Small intestine (tissue), 7 donors: ENCODE measurements around the gene OCA2. TPM values are rescaled to one million over a fixed set of nuclear protein-coding genes. Genes with fewer than 3 reads are reported as not detected.

Experiments
- DNase-seq, 2 donors: peaks; one replicate each; pipeline versions ENCODE4 v3.0.0 to v3.0.0-alpha.2; 2013
- FAIRE-seq: peaks from 2 replicates; lab custom pipeline; 2012; peaks lifted over from hg19 to GRCh38; lab: Jason Lieb, UNC
- H3K27ac ChIP-seq, 3 donors: one replicate each; pipeline ENCODE4 v1.5.1; 2013; ENCODE audit warnings: low read length in 2 of 3, mild to moderate bottlenecking in 2 of 3, control low read depth in 1 of 3, inconsistent platforms in 1 of 3, low read depth in 1 of 3, moderate library complexity in 1 of 3
- H3K27me3 ChIP-seq, 3 donors: one replicate each; pipeline ENCODE4 v1.6.1; 2013; ENCODE audit warnings: low read length in 3 of 3, inconsistent platforms in 1 of 3; ENCODE audit not compliant: control insufficient read depth in 3 of 3, insufficient read depth in 3 of 3
- H3K36me3 ChIP-seq, 3 donors: one replicate each; pipeline ENCODE4 v1.6.1; 2013; ENCODE audit warnings: low read length in 3 of 3, inconsistent platforms in 1 of 3, low read depth in 1 of 3, mild to moderate bottlenecking in 1 of 3, moderate library complexity in 1 of 3; ENCODE audit not compliant: control insufficient read depth in 3 of 3, insufficient read depth in 2 of 3
- H3K4me1 ChIP-seq, 3 donors: one replicate each; pipeline ENCODE4 v1.6.1; 2013; ENCODE audit warnings: low read length in 2 of 3, inconsistent platforms in 1 of 3, low read depth in 1 of 3, mild to moderate bottlenecking in 1 of 3, moderate library complexity in 1 of 3; ENCODE audit not compliant: control insufficient read depth in 3 of 3, insufficient read depth in 2 of 3
- H3K4me3 ChIP-seq, 3 donors: one replicate each; pipeline ENCODE4 v1.5.1; 2013; ENCODE audit warnings: low read length in 3 of 3, control low read depth in 1 of 3, inconsistent platforms in 1 of 3, low read depth in 1 of 3, mild to moderate bottlenecking in 1 of 3, moderate library complexity in 1 of 3
- H3K9me3 ChIP-seq, 2 donors: one replicate each; pipeline ENCODE4 v1.6.1; 2013; ENCODE audit warnings: low read depth in 1 of 2, low read length in 1 of 2; ENCODE audit not compliant: control insufficient read depth in 2 of 2, insufficient read depth in 1 of 2
- WGBS, 3 donors: extraction: QIAGEN DNeasy Blood & Tissue Kit; methylation state at CpG; one replicate each; pipeline ENCODE4 v1.1.7; 2013; 5-methylcytosine and 5-hydroxymethylcytosine counted together
- polyA plus RNA-seq, 4 donors: library from polyadenylated mRNA; stranded (reverse) in 3 of 4; unstranded in 1 of 4; fragments of 200-250 nt in 3 of 4; fragments of 120-200 nt in 1 of 4; gene quantifications; one replicate each; pipeline versions ENCODE4 v1.2.1 to v1.2.3, GENCODE V29; 2013
- donor health status: healthy with polysubstance abuse.
- donor health status: control.
- donor health status: control.
- donor health status: Bipolar disorder and iron deficiency.
- donor health status: healthy.

The OCA2 gene
- polyA plus RNA-seq, 4 donors = 0.07 to 5.9 TPM; not detected in 2

DNA sequence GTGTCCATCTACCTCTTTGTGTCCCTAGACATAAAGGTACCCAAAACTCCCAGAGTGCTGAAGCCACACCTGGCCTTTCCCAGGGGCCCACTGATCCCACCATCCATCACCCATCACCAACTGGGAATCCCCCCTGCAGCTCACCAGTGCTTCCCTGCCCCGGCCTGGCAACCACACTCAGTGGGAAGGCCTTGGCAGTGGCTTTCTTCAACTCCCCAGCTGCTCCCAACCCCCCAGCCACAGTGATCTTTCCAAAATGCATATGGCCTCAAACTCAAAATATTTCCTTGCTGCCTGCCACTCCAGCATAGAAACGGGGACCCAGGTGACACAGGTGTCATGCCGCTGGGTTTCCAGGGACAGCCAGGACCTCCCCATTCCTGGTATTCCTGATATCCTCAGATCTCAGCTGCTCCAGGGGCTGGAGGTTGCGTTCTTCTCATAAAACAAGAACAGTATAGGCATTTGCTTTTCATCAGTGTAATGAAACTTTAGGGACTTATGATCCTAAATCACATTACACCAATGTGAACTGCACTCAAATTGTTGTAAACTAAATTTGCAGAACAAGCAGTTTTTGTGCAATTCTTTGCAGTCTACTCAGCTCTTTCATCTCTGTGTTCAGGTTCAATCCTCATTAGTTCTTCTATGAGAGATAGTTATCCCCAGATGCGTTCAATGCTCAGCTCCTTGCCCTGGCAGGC is 1.3 kb downstream of the OCA2 start:
- DNase-seq (no peak), FAIRE-seq (no peak)
- H3K36me3 ChIP-seq = no peaks in the 10 kb centered on the region
- WGBS, 3 donors = 76 to 80% (median 79%) methylated on average over 5 of the region's 5 CpGs
- H3K4me1 ChIP-seq = peaks cover 0 to 21% (median 0%) of the 10 kb centered on the region in 3 donors
- H3K27ac ChIP-seq = no peak overlapping the region
- H3K9me3 ChIP-seq = no peaks in the 10 kb centered on the region
- H3K27me3 ChIP-seq = peaks cover 4 to 46% (median 22%) of the 10 kb centered on the region in 3 donors
- no peak overlapping the region for H3K4me3 ChIP-seq

DNA sequence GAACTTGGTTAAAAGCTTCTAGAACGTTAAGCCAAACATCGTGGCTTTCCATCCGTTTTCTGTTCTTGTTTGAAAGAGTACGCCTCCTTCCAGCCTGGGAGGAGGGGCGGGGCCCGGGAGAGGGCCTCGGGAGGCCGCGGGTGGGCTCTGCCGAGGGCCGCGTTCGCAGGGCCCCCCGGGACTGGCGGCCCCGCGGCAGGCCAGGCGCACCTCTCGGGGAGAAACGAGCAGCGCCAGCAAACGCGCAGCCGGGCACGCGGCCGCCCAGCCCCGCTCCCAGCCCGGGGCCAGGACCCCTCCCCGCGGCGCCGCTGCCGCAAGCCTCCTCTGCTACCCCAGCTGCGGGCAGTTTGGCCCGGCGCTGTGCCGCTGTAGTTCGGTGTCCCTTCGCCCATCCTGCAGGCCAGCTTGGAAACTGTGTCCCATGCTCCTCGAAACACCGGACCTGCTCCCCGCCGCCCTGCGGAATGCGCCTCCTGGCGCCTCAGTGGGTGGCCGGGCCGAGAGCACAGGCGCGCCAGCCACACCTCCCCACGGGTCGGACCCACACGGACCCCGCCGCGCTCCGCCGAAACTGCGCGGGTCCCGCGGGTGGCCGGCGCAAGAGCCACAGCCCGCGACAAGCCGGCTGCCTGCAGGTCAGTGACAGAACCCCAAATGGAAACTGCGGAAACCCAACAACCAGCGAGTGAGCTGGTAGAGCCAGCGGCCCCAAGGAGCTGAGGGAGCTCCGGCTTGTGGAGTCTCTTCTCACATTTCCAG is 2.3 kb downstream of the OCA2 start:
- Histone ChIP-seq H3K9me3 (no peaks in the 10 kb centered on the region), H3K27me3 (peaks cover 4 to 46% (median 18%) of the 10 kb centered on the region in 3 donors), H3K27ac (peak overlapping the region in 1 of 3 donors; percentile 59), H3K4me1 (peaks cover 0 to 21% (median 0%) of the 10 kb centered on the region in 3 donors), H3K4me3 (peak overlapping the region in 2 of 3 donors; percentile 47 to 63), H3K36me3 (no peaks in the 10 kb centered on the region)
- FAIRE-seq (no peak), DNase-seq (peak in 1 of 2 donors; percentile 72)
- 3 to 5% (median 5%) methylated on average over 37 to 72 of the region's 72 CpGs for WGBS, 3 donors

DNA sequence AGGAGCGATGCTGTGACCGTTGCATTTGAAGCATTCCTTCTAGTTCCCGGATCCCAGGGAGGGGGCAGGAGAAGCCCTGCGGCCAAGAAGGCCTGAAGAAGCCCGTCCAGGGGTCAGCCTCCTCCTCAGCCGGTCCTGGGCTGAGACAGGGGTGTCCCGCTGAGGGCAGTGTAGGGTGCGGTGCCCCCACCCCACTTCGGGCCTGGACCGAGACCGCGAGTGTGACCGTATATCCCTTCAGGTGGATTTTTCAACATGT is 2.8 kb downstream of the OCA2 start:
- FAIRE-seq (no peak), DNase-seq (no peak)
- Histone ChIP-seq H3K9me3 (peaks cover 0 to 2% of the 10 kb centered on the region in 2 donors), H3K27ac (peak overlapping the region in 1 of 3 donors; percentile 59), H3K4me3 (peak overlapping the region in 2 of 3 donors; percentile 47 to 63), H3K36me3 (no peaks in the 10 kb centered on the region), H3K4me1 (peaks cover 0 to 21% (median 0%) of the 10 kb centered on the region in 3 donors), H3K27me3 (peaks cover 4 to 46% (median 18%) of the 10 kb centered on the region in 3 donors)
- 1 to 3% (median 1%) methylated on average over 13 of the region's 13 CpGs for WGBS, 3 donors

DNA sequence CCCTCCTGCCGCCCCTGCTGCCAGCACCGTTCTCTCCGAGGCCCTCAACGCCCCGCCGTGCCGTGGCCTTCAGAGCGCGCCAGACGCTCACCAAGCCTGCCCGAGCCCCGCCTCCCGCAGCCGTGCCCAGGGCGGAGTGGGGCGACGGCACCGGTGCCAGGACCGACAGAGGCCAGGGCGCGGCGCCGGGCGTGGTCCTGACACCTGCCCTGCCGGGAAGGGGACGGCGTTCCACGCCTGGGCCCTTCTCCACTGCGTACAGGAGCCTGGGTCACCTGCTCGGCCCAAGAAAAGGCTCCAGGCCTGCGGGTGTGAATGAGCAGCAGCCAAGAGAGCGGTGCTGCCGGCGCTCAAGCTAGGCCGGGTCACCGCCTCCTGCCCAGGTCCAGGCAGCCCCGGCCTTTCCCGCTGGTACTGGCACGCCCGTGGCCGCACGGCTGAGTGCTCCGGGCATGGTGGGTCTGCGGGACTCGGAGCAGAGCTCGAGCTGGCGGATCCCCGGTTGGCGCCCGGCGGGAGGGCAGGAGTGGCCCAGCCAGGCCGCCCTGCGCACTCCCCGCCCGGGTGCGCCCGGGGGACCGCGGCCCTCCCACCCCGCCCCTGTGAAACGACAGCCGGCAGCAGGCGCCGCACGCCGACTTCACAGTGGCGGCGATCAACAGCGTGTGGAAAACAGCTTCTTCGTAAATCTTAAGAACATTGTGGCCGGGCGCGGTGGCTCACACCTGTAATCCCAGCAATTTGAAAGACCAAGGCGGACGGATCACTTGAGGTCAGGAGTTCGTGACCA is 4.2 kb downstream of the OCA2 start:
- DNase-seq = peak; percentile 88 to 89
- H3K4me1 ChIP-seq = peaks cover 0 to 21% (median 0%) of the 10 kb centered on the region in 3 donors
- peak overlapping the region; percentile 42 to 94 (median 82) for H3K27ac ChIP-seq
- H3K36me3 ChIP-seq = no peaks in the 10 kb centered on the region
- 1 to 4% (median 4%) methylated on average over 65 to 76 of the region's 76 CpGs for WGBS, 3 donors
- H3K4me3 ChIP-seq = peak overlapping the region in 2 of 3 donors; percentile 47 to 63
- FAIRE-seq = no peak
- H3K27me3 ChIP-seq = peaks cover 4 to 37% (median 15%) of the 10 kb centered on the region in 3 donors
- peaks cover 0 to 2% of the 10 kb centered on the region in 2 donors for H3K9me3 ChIP-seq

DNA sequence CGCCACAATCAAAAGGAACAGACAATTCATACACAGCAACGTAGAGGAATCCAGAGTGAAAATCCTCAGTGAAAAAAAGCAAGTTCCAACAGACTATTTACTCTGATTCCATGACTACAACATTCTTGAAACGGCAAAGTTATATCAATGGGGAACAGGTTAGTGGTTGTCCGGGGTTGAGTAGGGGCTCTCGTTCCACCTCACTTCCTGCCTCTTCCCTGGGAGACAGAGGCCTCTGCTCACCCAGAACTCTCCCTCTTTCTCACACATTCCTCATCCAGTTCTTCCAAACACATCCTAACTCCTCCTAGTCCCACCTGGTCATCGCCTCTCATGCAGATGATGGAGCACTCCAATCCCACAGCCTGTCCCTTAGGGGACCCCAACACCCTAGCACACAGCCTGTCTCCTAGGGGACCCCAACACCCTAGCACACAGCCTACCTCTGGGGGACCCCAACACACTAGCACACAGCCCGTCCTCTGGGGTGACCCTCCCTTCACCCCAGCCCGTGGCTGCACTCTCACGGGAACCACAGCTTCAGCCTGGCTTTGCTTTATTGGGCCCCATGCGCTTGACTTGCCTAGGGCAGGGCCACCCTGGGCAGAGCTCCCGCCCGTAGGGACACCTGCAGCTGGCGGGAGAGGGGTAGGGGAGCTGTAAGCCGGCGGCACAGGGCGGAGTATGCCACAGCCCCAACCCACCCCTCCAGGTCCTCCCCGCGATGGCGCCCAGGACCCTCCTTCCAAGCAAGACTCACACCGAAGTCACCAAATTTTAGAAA is 5.2 kb downstream of the OCA2 start:
- peaks cover 0 to 15% (median 0%) of the 10 kb centered on the region in 3 donors for H3K4me1 ChIP-seq
- peaks cover 4 to 36% (median 11%) of the 10 kb centered on the region in 3 donors for H3K27me3 ChIP-seq
- WGBS, 3 donors = 28 to 54% (median 35%) methylated on average over 20 of the region's 20 CpGs
- FAIRE-seq (no peak), DNase-seq (peak in 1 of 2 donors; percentile 47)
- no peak overlapping the region for H3K4me3 ChIP-seq
- no peaks in the 10 kb centered on the region for H3K36me3 ChIP-seq
- H3K27ac ChIP-seq = peak overlapping the region in 1 of 3 donors; percentile 94
- peaks cover 0 to 4% of the 10 kb centered on the region in 2 donors for H3K9me3 ChIP-seq

DNA sequence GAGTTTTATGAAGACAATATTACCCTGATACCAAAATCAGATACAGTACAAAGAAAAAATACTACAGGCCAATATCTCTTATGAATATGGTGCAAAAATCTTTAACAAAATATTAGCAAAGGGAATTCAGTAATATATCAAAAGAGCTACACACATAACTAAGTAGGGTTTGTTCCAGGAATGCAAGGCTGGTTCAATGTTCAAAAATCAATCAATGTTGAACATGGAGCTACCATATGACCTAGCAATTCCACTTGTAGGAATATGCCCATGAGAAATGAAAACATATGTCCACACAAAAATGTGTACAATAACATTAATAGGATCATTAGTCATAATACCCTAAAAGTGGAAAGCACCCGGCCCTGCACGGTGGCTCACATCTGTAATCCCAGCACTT is 7.8 kb downstream of the OCA2 start:
- WGBS, 3 donors = 84 to 97% (median 94%) methylated on average over 2 of the region's 2 CpGs
- Histone ChIP-seq H3K4me3 (no peak overlapping the region), H3K27me3 (peaks cover 0 to 13% (median 2%) of the 10 kb centered on the region in 3 donors), H3K9me3 (peaks cover 0 to 6% of the 10 kb centered on the region in 2 donors), H3K4me1 (peaks cover 0 to 6% (median 0%) of the 10 kb centered on the region in 3 donors), H3K27ac (no peak overlapping the region), H3K36me3 (no peaks in the 10 kb centered on the region)
- no peak for DNase-seq
- no peak for FAIRE-seq

DNA sequence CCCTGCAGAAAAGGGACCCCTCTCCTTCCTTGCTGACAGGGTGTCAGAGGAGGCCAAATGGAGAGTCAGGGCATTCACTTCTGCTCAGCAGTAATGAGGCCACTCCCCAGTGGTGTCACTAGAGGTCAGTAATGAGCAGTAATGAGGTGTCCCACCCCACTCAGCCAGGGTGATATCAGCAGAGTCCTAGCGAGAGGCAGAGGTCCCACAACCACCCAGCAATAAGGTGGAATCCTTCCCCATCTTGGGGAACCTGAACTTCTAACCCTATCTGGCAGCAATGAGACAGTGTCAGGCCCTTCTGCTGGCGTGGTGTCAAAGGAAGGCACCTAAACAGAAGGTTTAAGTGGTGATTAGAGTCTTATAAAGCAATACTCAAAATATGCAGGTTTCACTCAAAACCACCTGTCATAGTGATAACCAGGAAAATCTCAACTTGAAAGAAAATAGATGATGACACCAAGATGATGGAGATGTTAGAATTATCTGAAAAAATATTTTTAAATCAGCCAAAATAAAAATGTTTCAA is 12.9 kb downstream of the OCA2 start:
- peaks cover 0 to 3% (median 0%) of the 10 kb centered on the region in 3 donors for H3K27me3 ChIP-seq
- peaks cover 0 to 19% of the 10 kb centered on the region in 2 donors for H3K9me3 ChIP-seq
- DNase-seq (peak; percentile 78 to 82), FAIRE-seq (no peak)
- H3K4me1 ChIP-seq = peaks cover 0 to 25% (median 0%) of the 10 kb centered on the region in 3 donors
- peak overlapping the region in 1 of 3 donors; percentile 53 for H3K27ac ChIP-seq
- H3K4me3 ChIP-seq = no peak overlapping the region
- 7 to 25% (median 9%) methylated on average over 2 of the region's 2 CpGs for WGBS, 3 donors
- H3K36me3 ChIP-seq = peaks cover 0 to 4% (median 0%) of the 10 kb centered on the region in 3 donors
